Stimulated activated CD8-positive, alpha-beta memory T cell treated with anti-CD3 and anti-CD28 coated beads, Interleukin-12 subunit alpha, Interleukin-12 subunit beta, amount 100 ng/mL, for 4 hours (primary cell): ENCODE data around the gene SLC24A2.

Experiments
- DNase-seq: peaks from one replicate; pipeline ENCODE4 v3.0.0-alpha.2; 2020; ENCODE audit warnings: low read depth

Gene SLC24A2

GRCh38 chr9:19757745-19758144 is 31.1 kb downstream of the SLC24A2 start:
- no peak for DNase-seq

DNA sequence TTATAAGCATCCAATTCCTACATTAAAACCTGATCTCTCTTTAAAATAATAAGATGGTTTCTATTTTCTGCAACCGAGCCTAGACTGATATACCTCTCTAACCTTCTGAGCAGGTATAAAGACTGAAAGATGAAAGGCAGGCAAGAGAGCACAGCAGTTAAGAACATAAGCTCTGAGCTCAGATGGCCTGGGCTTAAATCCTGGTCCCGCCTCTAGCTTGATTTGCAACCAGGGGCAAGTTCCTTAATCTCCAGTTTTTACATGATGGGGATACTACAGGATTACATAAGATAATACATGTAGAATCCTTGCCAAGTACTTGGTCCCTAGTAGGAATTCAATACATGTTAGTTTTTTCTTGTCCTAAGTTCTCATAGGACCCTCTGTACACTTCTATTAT is 33.9 kb downstream of the SLC24A2 start:
- no peak for DNase-seq

DNA sequence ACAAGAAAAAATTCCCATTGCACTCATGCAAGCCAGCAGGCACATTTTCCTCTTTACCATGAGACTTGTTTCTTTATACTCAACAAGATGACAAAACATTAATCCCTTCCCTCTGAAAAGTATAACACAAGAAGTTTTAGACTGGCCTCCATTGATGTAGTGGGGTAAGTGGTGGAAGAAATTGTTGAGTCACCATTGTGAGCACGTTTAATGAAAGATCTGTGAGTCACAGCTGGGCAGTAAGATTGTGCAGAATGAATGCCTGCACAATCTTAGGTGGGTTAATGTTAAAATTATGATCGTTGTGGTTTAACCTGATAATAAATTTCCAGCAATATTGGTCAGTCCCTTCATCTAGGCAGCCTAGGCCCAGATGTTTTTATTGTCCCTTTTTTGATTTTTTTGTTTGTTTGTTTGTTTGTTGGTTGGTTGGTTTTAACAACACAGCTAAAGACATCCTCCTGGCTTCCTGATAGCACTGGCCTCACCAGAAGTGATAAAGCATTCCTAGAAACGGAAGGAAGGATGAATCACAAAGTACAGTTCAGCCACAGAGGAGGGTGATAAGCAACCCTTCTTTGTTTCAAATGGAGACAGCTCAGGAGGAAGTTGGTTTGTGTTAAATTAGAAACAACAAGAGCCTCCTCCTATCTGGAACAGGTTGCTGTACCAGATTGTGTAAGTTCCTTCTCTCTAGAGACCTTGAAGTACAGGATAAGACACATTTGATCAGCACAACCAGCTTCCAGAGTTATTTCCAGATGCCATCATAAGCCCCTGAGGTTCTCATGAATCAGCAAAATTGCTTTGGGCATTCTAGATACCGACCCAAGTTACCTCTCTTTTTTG is 40.3 kb downstream of the SLC24A2 start:
- no peak for DNase-seq

DNA sequence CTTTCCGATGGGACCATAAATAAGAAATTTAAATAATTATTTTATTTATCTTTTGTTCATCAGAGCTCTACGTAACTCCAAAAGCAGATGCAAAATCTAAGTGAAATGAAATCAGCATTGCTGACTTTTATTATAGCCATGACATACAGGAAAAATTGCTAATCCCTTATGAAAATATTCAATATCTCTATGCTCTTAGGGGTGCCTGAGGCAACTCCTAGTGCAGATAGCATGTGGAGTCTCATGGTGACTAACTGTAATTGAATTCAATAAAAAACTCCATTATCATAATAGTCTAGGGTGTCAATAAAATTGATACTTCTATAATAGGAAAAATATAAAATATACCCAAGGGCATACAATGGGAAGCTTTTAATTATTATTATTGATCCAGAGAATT is 42.6 kb downstream of the SLC24A2 start:
- DNase-seq = no peak

GRCh38 chr9:19741178-19741577 is 47.7 kb downstream of the SLC24A2 start:
- DNase-seq = no peak
